Keratinocyte (primary cell): ENCODE results near the gene CTRB2. TPM values are rescaled to one million over a fixed set of nuclear protein-coding genes. Genes with fewer than 3 reads are reported as not detected.

Source experiments
- DNase-seq: peaks from one replicate; pipeline ENCODE4 v3.0.0-alpha.2; 2011; ENCODE audit warnings: low read depth, missing footprints, low spot score
- FAIRE-seq: peaks from 2 replicates; lab custom pipeline; 2011; peaks lifted over from hg19 to GRCh38; lab: Jason Lieb, UNC
- H2AFZ ChIP-seq: 2 replicates; pipeline ENCODE4 v1.6.0; 2012; ENCODE audit warnings: low read length, control low read depth, inconsistent platforms; ENCODE audit not compliant: control insufficient read depth
- H3K27ac ChIP-seq: 2 replicates; pipeline ENCODE4 v1.5.1; 2011; ENCODE audit warnings: low read length; ENCODE audit not compliant: control insufficient read depth, insufficient read depth
- H3K27me3 ChIP-seq: 3 replicates; pipeline ENCODE4 v1.6.0; 2011; ENCODE audit warnings: low read length; ENCODE audit not compliant: control insufficient read depth, insufficient read depth; ENCODE audit errors: extremely low read depth
- H3K36me3 ChIP-seq, 2 experiments: 2 replicates in 1 of 2; 3 replicates in 1 of 2; pipeline ENCODE4 v1.5.1; 2011; ENCODE audit warnings: low read length in 2 of 2, mild to moderate bottlenecking in 1 of 2; ENCODE audit not compliant: control insufficient read depth in 2 of 2, insufficient read depth in 2 of 2; ENCODE audit errors: extremely low read depth in 1 of 2
- H3K4me1 ChIP-seq: 3 replicates; pipeline ENCODE4 v1.5.1; 2011; ENCODE audit warnings: low read length; ENCODE audit not compliant: control insufficient read depth, insufficient read depth; ENCODE audit errors: extremely low read depth
- H3K4me2 ChIP-seq: 3 replicates; pipeline ENCODE4 v1.6.0; 2011; ENCODE audit warnings: low read depth, low read length; ENCODE audit not compliant: control insufficient read depth, insufficient read depth; ENCODE audit errors: extremely low read depth
- H3K4me3 ChIP-seq, 3 experiments: fragments of 200-600 bp in 1 of 3; sonication (generic) in 1 of 3; 2 replicates in 2 of 3; 3 replicates in 1 of 3; pipeline ENCODE4 v1.5.1; 2011 to 2016; ENCODE audit warnings: low read length in 3 of 3, mild to moderate bottlenecking in 3 of 3, control low read depth in 2 of 3, inconsistent platforms in 1 of 3, low read depth in 1 of 3, mixed read lengths in 1 of 3, mixed run types in 1 of 3, moderate library complexity in 1 of 3; ENCODE audit not compliant: control insufficient read depth in 2 of 3, insufficient read depth in 2 of 3; ENCODE audit errors: extremely low read depth in 1 of 3
- H3K79me2 ChIP-seq: 2 replicates; pipeline ENCODE4 v1.6.0; 2012; ENCODE audit warnings: low read length; ENCODE audit not compliant: control insufficient read depth, insufficient read depth
- H3K9ac ChIP-seq: 3 replicates; pipeline ENCODE4 v1.6.0; 2011; ENCODE audit warnings: low read length; ENCODE audit not compliant: control insufficient read depth, insufficient read depth; ENCODE audit errors: extremely low read depth
- H3K9me1 ChIP-seq: 3 replicates; pipeline ENCODE4 v1.6.0; 2011; ENCODE audit warnings: low read length; ENCODE audit not compliant: control insufficient read depth, insufficient read depth; ENCODE audit errors: extremely low read depth
- H3K9me3 ChIP-seq: 2 replicates; pipeline ENCODE4 v1.5.1; 2012; ENCODE audit warnings: low read depth, low read length; ENCODE audit not compliant: control insufficient read depth
- H4K20me1 ChIP-seq: 3 replicates; pipeline ENCODE4 v1.6.0; 2011; ENCODE audit warnings: low read length; ENCODE audit not compliant: control insufficient read depth, insufficient read depth; ENCODE audit errors: extremely low read depth
- EZH2 ChIP-seq: IDR thresholded peaks from one replicate; pipeline ENCODE4 v1.6.1; 2012; ENCODE audit warnings: inconsistent platforms, mild to moderate bottlenecking, low read length, moderate library complexity
- dilution Hi-C: fragments of 300-500 bp; cut with MboI; formaldehyde crosslinking; loops from one replicate; pipeline ENCODE4 v1.7.0; 2020; ENCODE audit warnings: low sequenced_read_pairs; ENCODE audit not compliant: extremely low pct_ligation_motif_present
- polyA plus RNA-seq, 5 experiments: library from polyadenylated mRNA; depleted of rRNA in 3 of 5; stranded (reverse) in 3 of 5; stranded (forward) in 1 of 5; unstranded in 1 of 5; fragments of >200 nt; gene quantifications; 1 replicate in 1 of 5; 2 replicates in 3 of 5; 3 replicates in 1 of 5; pipeline versions ENCODE4 v1.2.1 to v1.2.3, GENCODE V29; 2011 to 2012; ENCODE audit warnings: missing spikeins in 2 of 5, low read depth in 1 of 5, low replicate concordance in 1 of 5
- TF ChIP-seq, protein P1 (sequence below), 3 experiments: IDR thresholded peaks in 1 of 3; conservative IDR thresholded peaks in 1 of 3; optimal IDR thresholded peaks in 1 of 3; 2 replicates in 2 of 3; 3 replicates in 1 of 3; pipeline versions ENCODE3 to v1.5.1; 2011; ENCODE audit warnings: low read length in 3 of 3, mild to moderate bottlenecking in 3 of 3, moderate library complexity in 2 of 3, control low read depth in 1 of 3, inconsistent platforms in 1 of 3; ENCODE audit not compliant: insufficient read depth in 2 of 3; ENCODE audit errors: extremely low read depth in 1 of 3

The CTRB2 gene
- polyA plus RNA-seq, 1 donor (not counting 4 experiments of a cell fraction or from before 2014, with no cell fraction given): not detected

DNA sequence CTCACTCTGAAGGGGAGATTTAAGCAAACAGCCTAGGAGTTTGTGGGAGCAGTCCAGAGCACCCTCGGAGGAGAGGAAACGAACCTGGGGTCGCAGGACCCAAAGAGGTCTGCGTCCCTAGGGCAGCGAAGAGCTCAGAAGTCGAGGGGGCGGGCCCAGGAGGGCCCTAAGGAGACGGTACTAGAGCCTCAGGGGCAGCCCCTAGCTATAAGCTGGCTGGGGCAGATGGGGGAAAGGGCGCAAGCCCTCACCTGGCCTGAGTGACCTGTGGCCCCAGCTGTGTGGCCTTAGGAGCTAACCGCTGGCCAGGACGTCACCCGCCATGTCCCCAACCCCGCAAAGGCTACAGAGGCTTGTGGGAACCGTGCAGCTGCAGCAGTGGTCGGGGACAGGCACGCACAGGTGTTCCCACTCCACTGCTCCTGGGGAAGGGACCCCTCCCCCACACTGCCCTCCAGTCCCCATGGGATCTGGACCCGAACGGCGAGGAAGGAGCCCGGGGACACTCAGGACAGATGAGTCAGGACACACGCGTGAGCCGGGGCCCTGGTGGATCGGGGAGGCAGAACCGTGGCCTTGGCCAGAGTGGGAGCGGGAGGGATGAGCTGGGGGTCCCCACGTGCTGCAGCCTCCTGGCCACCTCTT lies 2.0 kb upstream of the CTRB2 start:
- TF ChIP-seq EZH2: no peak
- TF ChIP-seq, protein P1, sequence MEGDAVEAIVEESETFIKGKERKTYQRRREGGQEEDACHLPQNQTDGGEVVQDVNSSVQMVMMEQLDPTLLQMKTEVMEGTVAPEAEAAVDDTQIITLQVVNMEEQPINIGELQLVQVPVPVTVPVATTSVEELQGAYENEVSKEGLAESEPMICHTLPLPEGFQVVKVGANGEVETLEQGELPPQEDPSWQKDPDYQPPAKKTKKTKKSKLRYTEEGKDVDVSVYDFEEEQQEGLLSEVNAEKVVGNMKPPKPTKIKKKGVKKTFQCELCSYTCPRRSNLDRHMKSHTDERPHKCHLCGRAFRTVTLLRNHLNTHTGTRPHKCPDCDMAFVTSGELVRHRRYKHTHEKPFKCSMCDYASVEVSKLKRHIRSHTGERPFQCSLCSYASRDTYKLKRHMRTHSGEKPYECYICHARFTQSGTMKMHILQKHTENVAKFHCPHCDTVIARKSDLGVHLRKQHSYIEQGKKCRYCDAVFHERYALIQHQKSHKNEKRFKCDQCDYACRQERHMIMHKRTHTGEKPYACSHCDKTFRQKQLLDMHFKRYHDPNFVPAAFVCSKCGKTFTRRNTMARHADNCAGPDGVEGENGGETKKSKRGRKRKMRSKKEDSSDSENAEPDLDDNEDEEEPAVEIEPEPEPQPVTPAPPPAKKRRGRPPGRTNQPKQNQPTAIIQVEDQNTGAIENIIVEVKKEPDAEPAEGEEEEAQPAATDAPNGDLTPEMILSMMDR (optimal IDR thresholded peaks at IDR 0.05 in 1 of 3, IDR thresholded peaks at IDR 0.05 in 1 of 3, conservative IDR thresholded peaks at IDR 0.05 in 1 of 3; ENCODE audit: extremely low read depth in 1 of 3, insufficient read depth in 2 of 3, low read length in 3 of 3): no peak
- H2AFZ ChIP-seq: no peak overlapping the region

GRCh38 chr16:75208242-75208825 lies 1.4 kb upstream of the CTRB2 start:
- no peaks in the 10 kb centered on the region for H4K20me1 ChIP-seq

More for the DNA sequence above, 2.0 kb upstream of the CTRB2 start:
- Histone ChIP-seq H3K4me1 (no peaks in the 10 kb centered on the region), H4K20me1 (no peaks in the 10 kb centered on the region), H3K79me2 (no peaks in the 10 kb centered on the region), H3K9me3 (no peaks in the 10 kb centered on the region), H3K9me1 (no peaks in the 10 kb centered on the region), H3K27me3 (no peaks in the 10 kb centered on the region), H3K4me2 (no peak overlapping the region), H3K27ac (no peak overlapping the region), H3K36me3 (no peaks in the 10 kb centered on the region), H3K9ac (no peak overlapping the region), H3K4me3 (no peak overlapping the region)
- no peak for DNase-seq
- FAIRE-seq: no peak
- dilution Hi-C loops: no loop called here

More at GRCh38 chr16:75208242-75208825, 1.4 kb upstream of the CTRB2 start:
- DNase-seq: no peak
- no peaks in the 10 kb centered on the region for H3K79me2 ChIP-seq
- H3K9me3 ChIP-seq: no peaks in the 10 kb centered on the region
- H3K4me3 ChIP-seq: no peak overlapping the region
- dilution Hi-C loops: no loop called here
- no peaks in the 10 kb centered on the region for H3K4me1 ChIP-seq
- no peaks in the 10 kb centered on the region for H3K27me3 ChIP-seq
- H2AFZ ChIP-seq: no peak overlapping the region
- H3K9ac ChIP-seq: no peak overlapping the region
- H3K27ac ChIP-seq: no peak overlapping the region
- TF ChIP-seq, protein P1 (optimal IDR thresholded peaks at IDR 0.05 in 1 of 3, IDR thresholded peaks at IDR 0.05 in 1 of 3, conservative IDR thresholded peaks at IDR 0.05 in 1 of 3; ENCODE audit: extremely low read depth in 1 of 3, insufficient read depth in 2 of 3, low read length in 3 of 3): no peak
- TF ChIP-seq EZH2: no peak
- FAIRE-seq: no peak
- no peaks in the 10 kb centered on the region for H3K9me1 ChIP-seq
- H3K36me3 ChIP-seq: no peaks in the 10 kb centered on the region
- H3K4me2 ChIP-seq: no peak overlapping the region
